Cardiac fibroblast (primary cell): ENCODE results near the gene RIC8A.
"Not testable (repeated sequence)": the region's sequence is repeated elsewhere in the genome, so short reads cannot be mapped to it uniquely, and the experiment has no call there.

Experiments used
- DNase-seq, 2 donors: peaks; one replicate each; pipeline versions ENCODE4 v3.0.0 to v3.0.0-alpha.2; 2010; ENCODE audit warnings: low read depth in 2 of 2
- H3K4me3 ChIP-seq, 2 donors: replicated peaks in 1 of 2; 1 replicate in 1 of 2; 2 replicates in 1 of 2; pipeline ENCODE4 v1.5.1; 2011; ENCODE audit warnings: low read depth in 2 of 2, low read length in 2 of 2, mild to moderate bottlenecking in 2 of 2, moderate library complexity in 1 of 2
- CTCF ChIP-seq: IDR thresholded peaks from one replicate; pipeline ENCODE4 v1.5.1; 2011; ENCODE audit warnings: low read depth, mild to moderate bottlenecking, low read length, inconsistent platforms

RIC8A gene

GRCh38 chr11:230431-230830, 22.9 kb downstream of the RIC8A start:
- no peak overlapping the region for H3K4me3 ChIP-seq
- no peak for DNase-seq
- no peak for TF ChIP-seq CTCF

- H3K4me3 ChIP-seq, result no peak overlapping the region
- no peak for TF ChIP-seq CTCF
- DNase-seq, result no peak
Measured at GRCh38 chr11:232783-233565, 25.5 kb downstream of the RIC8A start.

- no peak for TF ChIP-seq CTCF
- peak overlapping the region; percentile 71 to 83 for H3K4me3 ChIP-seq
- no peak for DNase-seq
Measured at GRCh38 chr11:235180-235579, 27.7 kb downstream of the RIC8A start.

- no peak for TF ChIP-seq CTCF
- H3K4me3 ChIP-seq, result peak overlapping the region; percentile 71 to 83
- DNase-seq, result no peak
Measured at GRCh38 chr11:235609-235996, 28.1 kb downstream of the RIC8A start.

GRCh38 chr11:235997-236773, 28.7 kb downstream of the RIC8A start, which contains the start of gene SIRT3:
SIRT3 (minus strand) TSS chr11:236342; CDS start chr11:236328, 14 bp downstream.
- TF ChIP-seq CTCF, result no peak

GRCh38 chr11:236774-237767, 29.6 kb downstream of the RIC8A start, which contains the start of gene PSMD13:
PSMD13 (plus strand) TSS chr11:236976; CDS start chr11:237050, 74 bp downstream.
- no peak for TF ChIP-seq CTCF
- peak; percentile 80 to 82 for DNase-seq
- H3K4me3 ChIP-seq, result peak within 1 kb of the TSS; percentile 96

More at GRCh38 chr11:235997-236773, 28.7 kb downstream of the RIC8A start, which contains the start of gene SIRT3:
- peak; percentile 82 for DNase-seq
- H3K4me3 ChIP-seq, result peak within 1 kb of the TSS; percentile 96

- DNase-seq, result not testable (repeated sequence)
- peak overlapping the region in 1 of 2 donors; percentile 96 for H3K4me3 ChIP-seq
Measured at GRCh38 chr11:238346-238745, 30.8 kb downstream of the RIC8A start.
